Glutamatergic neuron (in vitro differentiated cells): ENCODE measurements around the gene PPDPF. TPM values are rescaled to one million over a fixed set of nuclear protein-coding genes. Genes with fewer than 3 reads are reported as not detected.

ENCODE experiments used
- DNase-seq: peaks from one replicate; pipeline ENCODE4 v3.0.0; 2022
- H3K27ac Mint-ChIP-seq: one replicate; pipeline ENCODE4 v1.8.0; 2020; ENCODE audit warnings: mild to moderate bottlenecking, mixed read lengths, inconsistent platforms; ENCODE audit not compliant: unreplicated experiment
- H3K27me3 Mint-ChIP-seq: one replicate; pipeline ENCODE4 v1.8.0; 2020; ENCODE audit warnings: mild to moderate bottlenecking, moderate library complexity, mixed read lengths, inconsistent platforms; ENCODE audit not compliant: unreplicated experiment
- H3K36me3 Mint-ChIP-seq: one replicate; pipeline ENCODE4 v1.8.0; 2020; ENCODE audit warnings: mild to moderate bottlenecking, mixed read lengths, inconsistent platforms; ENCODE audit not compliant: unreplicated experiment
- H3K4me1 Mint-ChIP-seq: one replicate; pipeline ENCODE4 v1.8.0; 2020; ENCODE audit warnings: mild to moderate bottlenecking, low read depth, mixed read lengths, inconsistent platforms; ENCODE audit not compliant: unreplicated experiment
- H3K4me3 Mint-ChIP-seq: one replicate; pipeline ENCODE4 v1.8.0; 2020; ENCODE audit warnings: mild to moderate bottlenecking, mixed read lengths, inconsistent platforms; ENCODE audit not compliant: unreplicated experiment
- H3K9me3 Mint-ChIP-seq: one replicate; pipeline ENCODE4 v1.8.0; 2020; ENCODE audit warnings: mild to moderate bottlenecking, moderate library complexity, mixed read lengths, inconsistent platforms; ENCODE audit not compliant: unreplicated experiment
- total RNA-seq: library from RNA; stranded (reverse); fragmentation: NEBNext Ultra II Directional; extraction: Animal tissue kit (Norgen Biotek cat#: 25700); gene quantifications from one replicate; pipeline ENCODE4 v1.2.1, GENCODE V29; 2021; ENCODE audit not compliant: unreplicated experiment
- TF ChIP-seq, protein P1 (sequence below): fragments of 200-600 bp; sonication (generic); IDR thresholded peaks from one replicate; pipeline ENCODE4 v1.5.0; 2021; ENCODE audit not compliant: partially characterized antibody, unreplicated experiment

Gene PPDPF
- total RNA-seq, 1 donor from 2014 or later: 293 TPM

DNA sequence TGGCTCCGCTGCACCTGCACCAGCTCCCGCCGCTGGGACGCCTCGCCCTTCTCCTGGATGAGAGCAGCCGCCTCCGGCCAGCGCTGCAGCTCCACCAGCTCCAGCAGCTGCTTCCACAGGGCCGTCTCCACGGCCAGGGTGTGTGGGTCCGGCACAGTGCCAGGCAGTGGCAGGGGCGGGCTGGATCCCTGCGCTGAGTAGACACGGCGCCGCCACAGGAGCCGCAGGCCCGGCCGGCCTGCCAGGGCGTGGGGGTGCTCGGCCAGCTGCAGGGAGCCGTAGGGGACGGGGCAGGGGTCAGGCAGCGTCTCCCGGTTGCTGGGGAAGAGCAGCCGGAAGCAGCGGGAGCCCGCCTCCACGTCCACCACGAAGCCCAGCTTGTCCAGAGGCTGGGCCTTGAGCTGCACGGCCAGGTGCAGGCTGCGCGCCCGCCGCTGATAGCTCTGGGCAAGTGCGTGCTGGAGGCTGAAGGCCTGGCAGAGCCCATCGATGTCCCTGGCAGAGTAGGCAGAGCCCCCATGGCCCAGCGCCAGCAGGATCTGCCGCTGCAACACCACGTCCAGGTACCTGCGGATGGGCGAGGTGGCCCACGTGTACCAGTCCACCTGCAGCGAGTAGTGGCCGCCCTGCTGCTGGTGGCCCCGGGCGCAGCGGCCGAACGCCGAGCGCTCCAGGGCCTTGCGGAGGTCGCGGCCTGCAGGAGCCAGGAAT is 42.8 kb downstream of the PPDPF start:
- H3K36me3 Mint-ChIP-seq: no peaks in the 10 kb centered on the region
- no peaks in the 10 kb centered on the region for H3K4me1 Mint-ChIP-seq
- H3K27ac Mint-ChIP-seq: no peak overlapping the region
- H3K27me3 Mint-ChIP-seq: no peaks in the 10 kb centered on the region
- TF ChIP-seq, protein P1, sequence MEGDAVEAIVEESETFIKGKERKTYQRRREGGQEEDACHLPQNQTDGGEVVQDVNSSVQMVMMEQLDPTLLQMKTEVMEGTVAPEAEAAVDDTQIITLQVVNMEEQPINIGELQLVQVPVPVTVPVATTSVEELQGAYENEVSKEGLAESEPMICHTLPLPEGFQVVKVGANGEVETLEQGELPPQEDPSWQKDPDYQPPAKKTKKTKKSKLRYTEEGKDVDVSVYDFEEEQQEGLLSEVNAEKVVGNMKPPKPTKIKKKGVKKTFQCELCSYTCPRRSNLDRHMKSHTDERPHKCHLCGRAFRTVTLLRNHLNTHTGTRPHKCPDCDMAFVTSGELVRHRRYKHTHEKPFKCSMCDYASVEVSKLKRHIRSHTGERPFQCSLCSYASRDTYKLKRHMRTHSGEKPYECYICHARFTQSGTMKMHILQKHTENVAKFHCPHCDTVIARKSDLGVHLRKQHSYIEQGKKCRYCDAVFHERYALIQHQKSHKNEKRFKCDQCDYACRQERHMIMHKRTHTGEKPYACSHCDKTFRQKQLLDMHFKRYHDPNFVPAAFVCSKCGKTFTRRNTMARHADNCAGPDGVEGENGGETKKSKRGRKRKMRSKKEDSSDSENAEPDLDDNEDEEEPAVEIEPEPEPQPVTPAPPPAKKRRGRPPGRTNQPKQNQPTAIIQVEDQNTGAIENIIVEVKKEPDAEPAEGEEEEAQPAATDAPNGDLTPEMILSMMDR: no peak
- no peak for DNase-seq
- no peak overlapping the region for H3K4me3 Mint-ChIP-seq
- H3K9me3 Mint-ChIP-seq: peaks cover 3% of the 10 kb centered on the region

DNA sequence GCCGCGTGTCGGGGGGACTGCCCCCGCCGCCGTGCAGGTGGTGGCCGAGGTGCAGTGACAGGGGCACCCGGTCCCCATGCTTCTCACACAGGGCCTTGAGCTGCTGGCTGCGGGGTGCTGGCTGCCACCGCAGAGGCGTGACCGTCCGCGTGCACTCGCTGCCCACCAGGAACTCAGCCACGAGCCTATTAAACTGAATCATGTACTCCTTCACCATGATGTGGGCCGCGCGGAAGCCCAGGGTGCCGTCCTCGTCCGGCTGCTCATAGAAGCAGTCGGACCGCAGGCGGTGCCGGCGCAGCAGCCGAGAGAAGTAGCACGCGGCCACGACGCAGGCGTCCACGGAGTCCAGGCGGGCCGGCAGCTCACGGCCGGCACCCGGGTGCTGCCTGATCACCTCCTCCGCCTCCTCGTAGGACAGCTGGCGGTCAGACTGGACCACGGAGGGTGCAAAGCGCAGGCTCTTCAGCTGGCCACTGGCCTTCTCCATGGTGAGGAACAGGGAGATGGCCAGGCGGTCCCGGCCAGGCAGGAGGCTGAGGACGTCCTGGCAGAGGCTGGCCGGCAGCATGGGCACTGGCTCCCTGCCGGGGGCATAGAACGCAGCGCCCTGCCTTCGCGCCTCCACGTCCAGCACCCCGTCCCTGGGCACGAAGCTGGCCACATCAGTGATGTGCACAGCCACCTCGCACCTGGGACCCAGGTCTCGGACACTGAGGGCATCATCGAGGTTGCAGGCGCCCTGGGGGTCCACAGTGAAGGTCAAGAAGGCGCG is 43.7 kb downstream of the PPDPF start:
- Mint-ChIP-seq H3K4me3 (no peak overlapping the region), H3K27me3 (no peaks in the 10 kb centered on the region), H3K27ac (no peak overlapping the region), H3K9me3 (peaks cover 3% of the 10 kb centered on the region), H3K36me3 (no peaks in the 10 kb centered on the region), H3K4me1 (no peaks in the 10 kb centered on the region)
- TF ChIP-seq, protein P1: no peak
- DNase-seq: no peak

DNA sequence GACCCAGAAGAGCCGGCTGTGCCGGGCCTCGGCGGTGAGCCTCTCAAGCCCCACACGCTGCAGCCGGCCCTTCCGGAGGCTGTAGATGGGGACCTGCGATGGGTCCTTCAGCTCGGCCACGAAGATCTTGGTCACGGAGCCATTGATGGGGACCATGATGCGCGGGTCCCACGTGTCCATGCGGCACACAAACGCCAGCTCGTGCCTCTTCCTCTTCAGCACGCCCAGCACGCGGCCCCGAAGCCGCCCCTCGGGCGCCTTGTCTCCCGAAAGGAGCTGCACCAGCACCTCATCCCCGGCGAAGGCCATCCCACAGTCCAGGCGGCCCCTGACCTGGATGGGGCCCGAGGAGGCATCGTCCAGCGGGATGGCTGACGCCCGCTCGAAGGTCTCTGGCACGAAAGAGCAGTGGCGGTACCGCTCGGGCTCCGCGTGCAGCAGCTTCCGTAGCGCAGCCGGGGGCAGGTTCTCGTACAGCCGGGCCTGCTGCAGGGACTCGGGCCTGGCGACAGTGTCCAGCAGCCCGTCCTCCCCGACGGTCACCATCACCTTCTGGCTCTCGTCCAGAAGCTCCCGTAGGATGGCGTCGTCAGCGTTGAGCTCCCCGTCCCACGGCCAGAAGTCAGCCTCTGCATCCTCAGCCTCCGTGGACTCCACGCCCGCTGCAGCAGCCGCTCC is 44.6 kb downstream of the PPDPF start:
- Mint-ChIP-seq H3K27me3 (peaks cover 1% of the 10 kb centered on the region), H3K27ac (no peak overlapping the region), H3K36me3 (no peaks in the 10 kb centered on the region), H3K4me3 (no peak overlapping the region), H3K9me3 (peaks cover 3% of the 10 kb centered on the region), H3K4me1 (no peaks in the 10 kb centered on the region)
- DNase-seq: no peak
- TF ChIP-seq, protein P1: no peak

DNA sequence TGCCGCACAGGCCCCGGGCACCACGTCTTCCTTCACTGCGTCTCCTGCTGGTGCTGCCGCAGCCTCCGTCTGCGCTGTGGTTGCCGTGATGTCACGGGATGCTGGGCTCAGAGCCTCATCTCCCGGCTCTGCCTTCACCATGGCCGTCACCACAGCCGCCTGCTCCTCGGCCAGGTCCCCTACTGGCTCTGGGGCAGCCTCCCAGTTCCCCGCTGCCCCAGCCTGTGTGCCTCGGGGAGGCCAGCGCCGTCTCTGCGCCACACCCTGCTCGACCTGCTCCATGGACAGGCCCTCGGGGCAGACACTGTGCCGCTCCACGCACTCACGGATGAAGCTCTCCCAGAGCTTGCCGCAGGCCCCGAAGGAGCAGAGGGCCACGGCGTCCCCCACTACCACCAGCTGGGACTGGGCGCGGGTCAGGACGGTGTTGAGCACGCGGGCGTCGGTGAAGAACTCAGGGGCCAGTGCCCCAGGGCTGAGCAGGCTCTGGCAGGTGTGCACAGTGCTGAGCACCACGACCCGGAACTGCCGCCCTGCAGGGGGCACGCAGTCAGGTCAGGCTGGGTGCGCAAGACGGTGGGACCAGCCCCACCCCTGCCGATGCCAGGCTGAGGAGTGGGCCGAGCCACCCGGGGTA is 45.3 kb downstream of the PPDPF start:
- no peak overlapping the region for H3K27ac Mint-ChIP-seq
- TF ChIP-seq, protein P1: no peak
- no peak overlapping the region for H3K4me3 Mint-ChIP-seq
- H3K36me3 Mint-ChIP-seq: no peaks in the 10 kb centered on the region
- H3K4me1 Mint-ChIP-seq: no peaks in the 10 kb centered on the region
- H3K9me3 Mint-ChIP-seq: no peaks in the 10 kb centered on the region
- H3K27me3 Mint-ChIP-seq: peaks cover 1% of the 10 kb centered on the region
- no peak for DNase-seq
